IPS DF 4.7 (cell line): ENCODE results near the gene MAPRE2.

Source experiments
- DNase-seq: peaks from one replicate; pipeline ENCODE4 v3.0.0-alpha.2; 2013; ENCODE audit warnings: low spot score; ENCODE audit errors: extremely low read depth

The MAPRE2 gene

GRCh38 chr18:35061336-35061735 lies 20.1 kb downstream of the MAPRE2 start:
- no peak for DNase-seq

- DNase-seq = no peak
Observed at GRCh38 chr18:35061804-35062203, 20.6 kb downstream of the MAPRE2 start.

GRCh38 chr18:35062408-35062807 lies 21.2 kb downstream of the MAPRE2 start:
- DNase-seq = no peak

GRCh38 chr18:35063875-35064690 lies 22.9 kb downstream of the MAPRE2 start:
- no peak for DNase-seq

GRCh38 chr18:35067454-35067853 lies 26.2 kb downstream of the MAPRE2 start:
- no peak for DNase-seq

GRCh38 chr18:35071819-35072247 lies 30.6 kb downstream of the MAPRE2 start:
- DNase-seq = no peak

GRCh38 chr18:35072616-35073015 lies 31.4 kb downstream of the MAPRE2 start:
- no peak for DNase-seq

- no peak for DNase-seq
Observed at GRCh38 chr18:35073186-35074105, 32.2 kb downstream of the MAPRE2 start.

GRCh38 chr18:35074581-35074980 lies 33.4 kb downstream of the MAPRE2 start:
- DNase-seq = no peak

GRCh38 chr18:35075132-35075531 lies 33.9 kb downstream of the MAPRE2 start:
- DNase-seq = no peak

GRCh38 chr18:35076135-35076924 lies 35.1 kb downstream of the MAPRE2 start:
- DNase-seq = no peak

GRCh38 chr18:35077937-35078336 lies 36.7 kb downstream of the MAPRE2 start:
- no peak for DNase-seq

- no peak for DNase-seq
Observed at GRCh38 chr18:35080058-35080457, 38.8 kb downstream of the MAPRE2 start.

- DNase-seq = no peak
Observed at GRCh38 chr18:35083174-35083712, 42.0 kb downstream of the MAPRE2 start.

GRCh38 chr18:35084494-35085449 lies 43.6 kb downstream of the MAPRE2 start:
- no peak for DNase-seq

GRCh38 chr18:35085450-35086380 lies 44.5 kb downstream of the MAPRE2 start:
- no peak for DNase-seq

- DNase-seq = no peak
Observed at GRCh38 chr18:35086704-35087103, 45.5 kb downstream of the MAPRE2 start.

- no peak for DNase-seq
Observed at GRCh38 chr18:35087726-35088125, 46.5 kb downstream of the MAPRE2 start.

- no peak for DNase-seq
Observed at GRCh38 chr18:35088921-35089320, 47.7 kb downstream of the MAPRE2 start.
